Parathyroid adenoma (tissue), 2 donors: ENCODE measurements around the gene TMEM147.

ENCODE experiments used
- H2AFZ ChIP-seq: fragments of 300-600 bp; sonication (generic); one replicate; pipeline ENCODE4 v1.7.0; 2017; ENCODE audit warnings: antibody characterized with exemption, mild to moderate bottlenecking
- H3K27ac ChIP-seq: fragments of 300-600 bp; sonication (generic); one replicate; pipeline ENCODE4 v1.7.0; 2017
- H3K27me3 ChIP-seq: fragments of 300-600 bp; sonication (generic); one replicate; pipeline ENCODE4 v1.7.0; 2017; ENCODE audit warnings: low read length; ENCODE audit not compliant: control insufficient read depth, insufficient read depth
- H3K36me3 ChIP-seq: fragments of 300-600 bp; sonication (generic); one replicate; pipeline ENCODE4 v1.7.0; 2017; ENCODE audit warnings: low read length; ENCODE audit not compliant: control insufficient read depth, insufficient read depth
- H3K4me1 ChIP-seq: fragments of 300-600 bp; sonication (generic); one replicate; pipeline ENCODE4 v1.7.0; 2017; ENCODE audit warnings: control low read depth
- H3K4me2 ChIP-seq: fragments of 300-600 bp; sonication (generic); one replicate; pipeline ENCODE4 v1.7.0; 2017; ENCODE audit warnings: low read length
- H3K4me3 ChIP-seq: fragments of 300-600 bp; sonication (generic); one replicate; pipeline ENCODE4 v1.7.0; 2017; ENCODE audit warnings: low read depth, low read length
- H3K79me2 ChIP-seq: fragments of 300-600 bp; sonication (generic); one replicate; pipeline ENCODE4 v1.7.0; 2017; ENCODE audit warnings: control low read depth
- H3K9ac ChIP-seq: fragments of 300-600 bp; sonication (generic); one replicate; pipeline ENCODE4 v1.7.0; 2017; ENCODE audit warnings: mild to moderate bottlenecking
- H3K9me3 ChIP-seq: fragments of 300-600 bp; sonication (generic); one replicate; pipeline ENCODE4 v1.7.0; 2017; ENCODE audit warnings: low read length; ENCODE audit not compliant: control insufficient read depth
- CTCF ChIP-seq: fragments of 300-600 bp; sonication (generic); IDR thresholded peaks from one replicate; pipeline ENCODE4 v1.7.0; 2017; ENCODE audit warnings: antibody characterized with exemption, mild to moderate bottlenecking
- donor health status: primary hyperparathyroidism.

The TMEM147 gene

GRCh38 chr19:35529241-35530218 is 15.9 kb upstream of the TMEM147 start:
- TF ChIP-seq CTCF, result no peak
- Histone ChIP-seq H3K4me3 (no peak overlapping the region), H3K4me1 (peaks cover 2% of the 10 kb centered on the region), H2AFZ (no peak overlapping the region), H3K9ac (no peak overlapping the region), H3K36me3 (no peaks in the 10 kb centered on the region), H3K79me2 (no peaks in the 10 kb centered on the region), H3K9me3 (no peaks in the 10 kb centered on the region), H3K4me2 (no peak overlapping the region), H3K27me3 (no peaks in the 10 kb centered on the region), H3K27ac (no peak overlapping the region)

- no peak for TF ChIP-seq CTCF
- Histone ChIP-seq H3K27me3 (no peaks in the 10 kb centered on the region), H3K4me2 (no peak overlapping the region), H3K9me3 (no peaks in the 10 kb centered on the region), H3K27ac (no peak overlapping the region), H3K4me1 (peaks cover 2% of the 10 kb centered on the region), H3K36me3 (no peaks in the 10 kb centered on the region), H3K9ac (no peak overlapping the region), H3K4me3 (no peak overlapping the region), H3K79me2 (no peaks in the 10 kb centered on the region), H2AFZ (no peak overlapping the region)
Observed at GRCh38 chr19:35531291-35531690, 14.1 kb upstream of the TMEM147 start.

GRCh38 chr19:35533201-35533821 is 12.1 kb upstream of the TMEM147 start, which contains the start of gene GAPDHS:
GAPDHS (plus strand) TSS chr19:35533456; CDS start chr19:35533528, 72 bp downstream.
- Histone ChIP-seq H2AFZ (peak within 1 kb of the TSS; percentile 28), H3K4me1 (peaks cover 2% of the 10 kb centered on the region), H3K4me3 (no peak within 1 kb of the TSS), H3K27me3 (no peaks in the 10 kb centered on the region), H3K9ac (no peak within 1 kb of the TSS), H3K36me3 (no peaks in the 10 kb centered on the region), H3K4me2 (peak within 1 kb of the TSS; percentile 52), H3K27ac (no peak within 1 kb of the TSS), H3K79me2 (no peaks in the 10 kb centered on the region), H3K9me3 (no peaks in the 10 kb centered on the region)
- TF ChIP-seq CTCF, result no peak

- Histone ChIP-seq H3K9me3 (no peaks in the 10 kb centered on the region), H3K9ac (no peak overlapping the region), H3K4me2 (peak overlapping the region; percentile 52), H2AFZ (peak overlapping the region; percentile 28), H3K27me3 (no peaks in the 10 kb centered on the region), H3K4me1 (peaks cover 2% of the 10 kb centered on the region), H3K4me3 (no peak overlapping the region), H3K79me2 (no peaks in the 10 kb centered on the region), H3K36me3 (no peaks in the 10 kb centered on the region), H3K27ac (no peak overlapping the region)
- TF ChIP-seq CTCF, result no peak
Observed at GRCh38 chr19:35533822-35534392, 11.5 kb upstream of the TMEM147 start.
